HepG2 (cell line): ENCODE results near the gene DHRS13. TPM values are rescaled to one million over a fixed set of nuclear protein-coding genes. Genes with fewer than 3 reads are reported as not detected.

ENCODE experiments used
- ATAC-seq: fragments of 200-7000 bp; cut with Tn5 transposase; 3 replicates; pipeline ENCODE4 v1.9.1; 2020; ENCODE audit warnings: mild to moderate bottlenecking, moderate library complexity
- BruUV-seq: library from RNA; stranded (reverse); fragments of 400-500 nt; replicated peaks from 2 replicates; lab custom pipeline; 2021; lab: Mats Ljungman, UMichigan
- CTCF ChIA-PET: fragments of 300-600 bp; formaldehyde crosslinking; extraction: SDS; loops from one replicate; lab custom pipeline; 2021; ENCODE audit warnings: low total read pairs, inconsistent platforms, low intra/inter-chr PET ratio; lab: Yijun Ruan, JAX
- POLR2A ChIA-PET: fragments of 350-600 bp; sonication (Branson Sonifier 250); formaldehyde crosslinking; loops from one replicate; lab custom pipeline; 2020; ENCODE audit warnings: antibody characterized with exemption, inconsistent platforms; lab: Yijun Ruan, JAX
- DNase-seq: peaks from one replicate; pipeline ENCODE4 v3.0.0-alpha.2; 2015; ENCODE audit warnings: low spot score
- FAIRE-seq: peaks from 3 replicates; lab custom pipeline; 2011; peaks lifted over from hg19 to GRCh38; lab: Jason Lieb, UNC
- H2AFZ ChIP-seq: one replicate; pipeline ENCODE4 v1.6.1; 2011; ENCODE audit warnings: low read length, inconsistent platforms
- H3K27ac ChIP-seq: fragments of 300-600 bp; 3 replicates; pipeline ENCODE4 v1.8.0; 2011; ENCODE audit warnings: mixed run types, mild to moderate bottlenecking, mixed read lengths, low read length, inconsistent platforms; ENCODE audit not compliant: insufficient read depth; ENCODE audit errors: extremely low read length
- H3K27me3 ChIP-seq, 2 experiments: fragments of 200-600 bp in 1 of 2; 2 replicates in 1 of 2; 3 replicates in 1 of 2; pipeline versions ENCODE4 v1.6.0 to v1.8.0; 2011; ENCODE audit warnings: low read length in 2 of 2, mild to moderate bottlenecking in 2 of 2, moderate library complexity in 2 of 2, inconsistent platforms in 1 of 2; ENCODE audit not compliant: insufficient read depth in 2 of 2, control insufficient read depth in 1 of 2
- H3K36me3 ChIP-seq, 2 experiments: fragments of 200-600 bp in 1 of 2; replicated peaks in 1 of 2; 2 replicates in 1 of 2; 3 replicates in 1 of 2; pipeline versions ENCODE4 v1.5.1 to v1.8.0; 2011; ENCODE audit warnings: low read length in 2 of 2, inconsistent platforms in 1 of 2; ENCODE audit not compliant: insufficient read depth in 2 of 2, control insufficient read depth in 1 of 2
- H3K4me1 ChIP-seq: 2 replicates; pipeline ENCODE4 v1.5.1; 2012; ENCODE audit warnings: low read length, inconsistent platforms; ENCODE audit not compliant: insufficient read depth
- H3K4me2 ChIP-seq: 2 replicates; pipeline ENCODE4 v1.6.0; 2011; ENCODE audit warnings: low read depth, low read length, inconsistent platforms
- H3K4me3 ChIP-seq, 3 experiments: fragments of 200-600 bp in 1 of 3; sonication (generic), shearing (Covaris generic) in 1 of 3; replicated peaks in 1 of 3; 2 replicates each; pipeline ENCODE4 v1.5.1; 2011 to 2016; ENCODE audit warnings: low read length in 3 of 3, inconsistent platforms in 2 of 3, low read depth in 2 of 3, mild to moderate bottlenecking in 2 of 3, control low read depth in 1 of 3, mixed read lengths in 1 of 3; ENCODE audit not compliant: insufficient read depth in 1 of 3
- H3K79me2 ChIP-seq: one replicate; pipeline ENCODE4 v1.6.1; 2011; ENCODE audit warnings: low read length, inconsistent platforms; ENCODE audit not compliant: insufficient read depth
- H3K9ac ChIP-seq: 2 replicates; pipeline ENCODE4 v1.6.0; 2011; ENCODE audit warnings: mild to moderate bottlenecking, low read depth, low read length, inconsistent platforms; ENCODE audit not compliant: insufficient read depth
- H3K9me3 ChIP-seq: 2 replicates; pipeline ENCODE4 v1.5.1; 2012; ENCODE audit warnings: mild to moderate bottlenecking, low read length
- H4K20me1 ChIP-seq: 2 replicates; pipeline ENCODE4 v1.6.0; 2011; ENCODE audit warnings: inconsistent platforms, mild to moderate bottlenecking, low read length, moderate library complexity; ENCODE audit not compliant: insufficient read depth
- BORCS8-MEF2B ChIP-seq: sonication (generic); formaldehyde crosslinking; IDR thresholded peaks from 2 replicates; pipeline ENCODE4 v1.8.0; 2022; ENCODE audit warnings: mild to moderate bottlenecking, missing genetic modification reagents
- FOXO4 ChIP-seq: sonication (generic); formaldehyde crosslinking; conservative IDR thresholded peaks from 2 replicates; pipeline ENCODE4 v1.8.1; 2023; ENCODE audit warnings: missing genetic modification reagents
- PAWR ChIP-seq: sonication (generic); formaldehyde crosslinking; IDR thresholded peaks from 2 replicates; pipeline ENCODE4 v1.4.0; 2020; ENCODE audit warnings: missing genetic modification reagents, mild to moderate bottlenecking, borderline replicate concordance
- POLR2G ChIP-seq: fragments of 200-400 bp; formaldehyde crosslinking; IDR thresholded peaks from 2 replicates; pipeline ENCODE4 v1.6.1; 2018; ENCODE audit warnings: mild to moderate bottlenecking, low read depth, low read length, moderate library complexity
- RBM22 ChIP-seq: fragments of 200-400 bp; formaldehyde crosslinking; optimal IDR thresholded peaks from 2 replicates; pipeline ENCODE3; 2017; ENCODE audit warnings: mild to moderate bottlenecking, low read length, moderate library complexity
- SOX13 ChIP-seq, 3 experiments: fragments of 450-650 bp in 1 of 3; sonication (generic) in 1 of 3; formaldehyde crosslinking in 1 of 3; IDR thresholded peaks in 2 of 3; conservative IDR thresholded peaks in 1 of 3; 2 replicates each; pipeline versions ENCODE4 v1.5.0 to v1.6.1; 2016 to 2020; ENCODE audit warnings: antibody characterized with exemption in 1 of 3, mild to moderate bottlenecking in 1 of 3, missing compliant biosample characterization in 1 of 3, missing genetic modification reagents in 1 of 3, moderate library complexity in 1 of 3
- ZNF20 ChIP-seq: sonication (generic); formaldehyde crosslinking; IDR thresholded peaks from 2 replicates; pipeline ENCODE4 v1.4.0; 2020; ENCODE audit warnings: mild to moderate bottlenecking, moderate library complexity, missing genetic modification reagents
- ZNF614 ChIP-seq: IDR thresholded peaks from 2 replicates; pipeline ENCODE4 v1.6.1; 2018; ENCODE audit warnings: missing biosample characterization, missing genetic modification reagents, inconsistent platforms, borderline replicate concordance
- whole genome bisulfite sequencing: methylation state at CpG from one replicate; pipeline ENCODE4 v1.1.6; 2017; ENCODE audit warnings: low lambda C conversion rate; 5-methylcytosine and 5-hydroxymethylcytosine counted together
- in situ Hi-C: cut with HindIII; loops from 2 replicates; pipeline ENCODE4 v1.10.0; 2017; ENCODE audit warnings: low pct_unique_long_range_greater_than_20kb; ENCODE audit not compliant: extremely low pct_ligation_motif_present
- intact Hi-C: fragments of 100-400 bp; cut with micrococcal nuclease; formaldehyde crosslinking; loops from one replicate; pipeline ENCODE4 v1.10.0; 2022; ENCODE audit not compliant: unreplicated experiment
- polyA plus RNA-seq, 8 experiments: library from polyadenylated mRNA; depleted of rRNA in 3 of 8; stranded (reverse) in 7 of 8; unstranded in 1 of 8; fragments of >200 nt; fragmentation: Illumina TruSeq in 4 of 8; extraction: Trizol in 4 of 8; gene quantifications; 2 replicates each; pipeline versions ENCODE4 v1.2.1 to v1.2.3, GENCODE V29; 2011 to 2016; ENCODE audit warnings: low read depth in 4 of 8, missing spikeins in 1 of 8, mixed read lengths in 1 of 8; ENCODE audit not compliant: insufficient read depth in 1 of 8
- total RNA-seq, 5 experiments: library from RNA; depleted of rRNA; stranded (reverse); fragments of >200 nt; fragmentation: Illumina TruSeq; extraction: Trizol; gene quantifications; 2 replicates each; pipeline ENCODE4 v1.2.3, GENCODE V29; 2016; ENCODE audit warnings: low read depth in 1 of 5

Gene DHRS13
- total and polyA plus RNA-seq, 2 of the 13 experiments (the other 11 are each of a cell fraction or from before 2014, with no cell fraction given) = 11.8 to 12.6 TPM

- Histone ChIP-seq H3K27me3 (no peaks in the 10 kb centered on the region; a peak in 1 of 5 replicates), H3K27ac (no peak overlapping the region), H3K9ac (no peak overlapping the region), H3K79me2 (peaks cover 7% of the 10 kb centered on the region), H3K9me3 (no peaks in the 10 kb centered on the region), H3K4me2 (no peak overlapping the region), H3K36me3 (peaks cover 6 to 36% of the 10 kb centered on the region in 2 experiments; a peak in 3 of 5 replicates), H3K4me3 (no peak overlapping the region), H3K4me1 (peaks cover 52% of the 10 kb centered on the region), H4K20me1 (peaks cover 4% of the 10 kb centered on the region; the same call in 1 of the 2 replicates), H2AFZ (no peak overlapping the region)
- FAIRE-seq (no peak), DNase-seq (no peak), ATAC-seq (no peak)
- in situ Hi-C loops (no loop called here), intact Hi-C loops (no loop called here)
- WGBS = 69% methylated on average over 4 of the region's 4 CpGs
- CTCF ChIA-PET = interaction anchor here (3.6 kb wide), 1 partner anchor 11 kb away, joined by 36 read pairs; no protein-coding TSS in a partner anchor
- POLR2A ChIA-PET = no interaction called here
- peak; percentile 68 for TF ChIP-seq RBM22
- TF ChIP-seq PAWR (CRISPR knock-in tag) = no peak
- TF ChIP-seq FOXO4 (CRISPR knock-in tag) = no peak
- no peak for TF ChIP-seq BORCS8-MEF2B
- TF ChIP-seq POLR2G = peak; percentile 44; the same call in 1 of the 2 replicates
- TF ChIP-seq ZNF614 = no peak
- TF ChIP-seq SOX13 (IDR thresholded peaks at IDR 0.05) = no peak
- TF ChIP-seq SOX13 (CRISPR knock-in tag; conservative IDR thresholded peaks at IDR 0.05 in 1 of 2, IDR thresholded peaks at IDR 0.05 in 1 of 2) = no peak
- no peak for TF ChIP-seq ZNF20 (CRISPR knock-in tag)
- BruUV-seq = no TSS peak
Measured at GRCh38 chr17:28904800-28905199, 1.9 kb upstream of the DHRS13 start.
